HG03196 (cell line): ENCODE measurements around the gene FOXF2.

Source experiments
- ATAC-seq: cut with Tn5 transposase; IDR thresholded peaks from one replicate; pipeline ENCODE4 v1.9.1; 2021; ENCODE audit not compliant: unreplicated experiment

FOXF2 gene

GRCh38 chr6:1405221-1405620, 15.8 kb downstream of the FOXF2 start:
- no peak for ATAC-seq

DNA sequence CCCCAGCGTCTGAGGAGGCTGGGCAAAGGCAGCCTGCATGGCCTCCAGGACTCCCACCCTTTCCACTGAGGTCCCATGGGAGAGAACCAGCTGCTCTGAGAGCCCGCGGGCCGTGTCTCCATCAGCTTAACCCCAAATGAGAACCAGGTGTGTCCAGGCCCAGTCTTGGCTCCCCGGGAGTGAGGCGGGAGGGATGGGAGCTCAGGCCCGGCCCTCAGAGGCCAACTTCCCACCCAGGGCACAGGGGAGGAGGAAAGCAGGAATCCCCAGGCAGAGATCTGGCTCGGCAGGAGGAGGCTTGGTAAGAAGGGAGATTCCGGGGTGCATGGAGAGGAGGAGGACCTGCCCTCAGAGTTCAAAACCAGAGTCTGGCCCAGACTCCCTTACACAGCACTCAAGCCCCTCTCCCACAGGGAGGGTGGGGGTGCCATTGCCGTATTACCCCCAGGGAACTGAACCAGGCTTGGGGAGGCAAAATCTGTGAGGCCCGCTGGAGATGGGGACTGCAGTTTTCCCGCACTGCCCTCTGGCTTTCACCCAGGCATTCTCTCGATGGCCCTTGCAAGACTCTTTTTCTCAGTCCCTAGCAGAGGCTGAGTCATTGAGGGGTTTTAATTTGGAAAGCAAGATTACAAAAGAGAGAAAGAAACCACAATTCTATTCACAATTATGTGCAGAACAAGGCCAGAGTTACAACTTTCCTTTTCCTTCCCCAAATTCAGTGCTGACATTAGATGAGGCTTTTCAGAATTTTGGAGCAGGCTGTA, 17.1 kb downstream of the FOXF2 start:
- no peak for ATAC-seq

DNA sequence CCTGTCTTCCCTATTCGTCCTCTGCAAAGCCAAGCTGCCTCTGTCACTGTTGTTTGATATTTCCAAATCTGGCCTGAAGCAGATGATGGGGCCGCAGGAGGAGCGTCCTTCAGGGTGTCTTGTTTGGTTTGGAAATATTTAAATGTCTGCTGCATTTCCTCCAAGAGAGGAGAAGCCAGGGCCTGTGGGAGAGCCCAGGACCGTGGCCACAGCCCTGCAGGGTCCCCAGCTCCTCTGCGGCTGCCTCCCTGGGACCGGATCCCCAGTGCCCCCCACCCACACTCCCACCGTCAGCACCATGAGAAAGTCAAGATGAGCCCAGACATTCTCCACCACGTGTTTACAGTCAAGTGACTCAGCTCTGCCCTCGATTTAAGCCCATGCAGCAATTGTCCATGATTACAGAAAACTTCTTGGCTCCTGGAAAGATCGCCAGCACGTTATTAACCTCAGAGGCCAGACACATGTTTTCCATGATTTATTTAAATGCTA, 18.2 kb downstream of the FOXF2 start:
- no peak for ATAC-seq

DNA sequence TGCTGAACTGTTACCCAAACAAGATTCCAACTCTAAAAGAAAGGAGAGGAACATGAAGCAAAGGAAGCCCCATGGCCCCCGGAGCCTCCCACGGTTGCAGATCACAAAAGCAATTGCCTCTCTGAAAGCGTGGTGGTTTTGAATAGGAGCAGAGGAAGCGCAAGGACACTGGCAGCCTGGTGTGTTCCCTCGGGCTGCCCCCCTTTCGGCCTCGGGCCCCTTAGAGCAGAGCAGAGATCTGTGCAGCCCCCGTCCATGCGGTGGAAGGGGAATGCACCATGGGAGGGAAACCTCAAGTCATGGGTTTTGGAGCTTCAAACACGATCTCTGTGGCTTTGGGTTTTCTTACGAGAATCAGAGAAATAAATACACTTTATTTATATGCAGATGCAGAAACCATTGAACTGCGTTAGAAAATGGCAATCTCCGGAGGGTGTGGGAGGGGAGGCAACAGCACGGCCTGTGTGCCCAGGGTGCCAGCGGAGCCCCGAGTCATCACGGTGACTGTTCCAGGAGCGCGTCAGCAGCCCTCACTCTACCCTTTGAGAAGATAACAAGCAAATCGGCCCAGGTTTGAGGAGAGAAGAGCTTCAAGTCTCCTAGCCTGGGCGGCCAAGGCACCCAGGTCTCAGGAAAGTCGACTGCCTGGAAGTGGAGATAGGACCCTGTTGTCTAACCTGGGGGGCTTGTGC, 20.5 kb downstream of the FOXF2 start:
- no peak for ATAC-seq

- no peak for ATAC-seq
Observed at GRCh38 chr6:1412901-1413300, 23.5 kb downstream of the FOXF2 start.

GRCh38 chr6:1415416-1416063, 26.2 kb downstream of the FOXF2 start:
- ATAC-seq, result no peak

GRCh38 chr6:1416191-1416760, 26.9 kb downstream of the FOXF2 start:
- ATAC-seq, result no peak

GRCh38 chr6:1416820-1417219, 27.4 kb downstream of the FOXF2 start:
- no peak for ATAC-seq

- no peak for ATAC-seq
Observed at GRCh38 chr6:1417718-1418117, 28.3 kb downstream of the FOXF2 start.

DNA sequence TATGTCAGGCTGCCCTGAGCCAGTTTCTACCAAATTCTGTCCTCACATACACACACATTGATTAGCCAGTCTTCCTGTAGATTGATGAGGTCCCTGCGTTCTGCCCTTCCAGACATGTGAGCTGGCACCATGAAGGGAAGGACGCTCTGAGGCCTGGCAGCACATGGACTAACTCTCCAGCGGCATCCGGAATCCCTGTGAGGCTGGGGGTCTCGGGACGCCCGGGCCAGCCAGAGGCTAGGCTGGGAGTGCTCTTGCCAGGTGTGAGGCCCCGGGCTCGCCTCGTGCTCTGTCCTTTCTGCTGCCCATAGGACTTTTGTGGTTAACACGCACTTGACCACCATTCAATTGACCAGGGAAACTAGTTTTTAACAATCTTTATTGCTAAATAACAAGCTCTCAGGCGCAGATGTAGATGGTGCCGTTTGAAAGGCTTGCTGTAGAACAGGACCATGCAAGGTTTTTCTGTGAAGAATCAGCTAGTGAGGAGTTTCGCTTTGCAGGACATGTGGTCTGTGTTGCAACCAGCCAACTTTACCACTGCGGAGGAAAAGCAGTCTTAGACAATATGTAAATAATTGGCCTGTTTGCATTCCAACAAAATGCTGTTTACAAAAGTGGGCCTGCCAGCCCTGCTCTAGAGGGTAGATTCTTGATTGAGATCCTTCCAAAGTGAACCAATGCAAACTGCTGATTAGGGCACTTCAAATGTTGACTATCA, 29.3 kb downstream of the FOXF2 start:
- ATAC-seq, result no peak

GRCh38 chr6:1420382-1420781, 31.0 kb downstream of the FOXF2 start:
- ATAC-seq, result no peak

DNA sequence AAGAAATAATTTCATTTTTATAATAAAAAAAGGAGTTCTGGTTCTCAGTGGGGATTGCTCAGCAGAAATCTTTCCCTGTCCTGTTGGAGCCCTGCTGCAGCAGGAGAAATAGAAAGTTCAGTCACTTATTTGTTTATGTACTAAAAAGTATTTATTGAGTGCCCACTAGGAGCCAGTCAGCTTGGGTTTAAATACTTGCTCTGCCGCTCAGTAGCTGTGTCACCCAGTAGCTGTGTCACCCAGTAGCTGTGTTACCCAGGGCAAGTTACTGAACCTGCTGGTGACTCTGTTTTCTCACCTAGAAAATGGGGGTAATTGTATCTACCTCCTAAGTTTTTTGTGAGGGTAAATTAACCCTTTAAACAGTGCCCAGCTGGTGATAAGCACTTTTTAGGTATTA, 32.9 kb downstream of the FOXF2 start:
- no peak for ATAC-seq

DNA sequence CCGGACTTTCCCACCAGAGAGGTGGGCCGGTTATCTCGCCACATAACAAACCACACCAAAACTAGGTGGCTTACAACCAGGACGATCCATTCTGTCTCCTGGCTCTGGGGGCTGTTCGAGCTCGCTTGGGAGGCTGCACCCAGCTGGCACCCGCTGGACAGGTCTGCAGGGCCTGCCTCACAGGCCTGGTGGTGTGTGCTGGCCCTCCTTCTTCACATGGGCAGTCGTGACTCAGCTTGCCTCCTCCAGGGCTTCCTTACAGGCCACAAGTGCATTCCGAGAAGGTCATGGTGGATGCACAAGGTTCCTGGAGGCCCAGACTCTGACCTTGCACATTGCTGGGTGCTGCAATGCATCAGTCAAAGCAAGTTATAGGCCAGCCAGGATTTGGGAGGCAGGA, 34.2 kb downstream of the FOXF2 start:
- no peak for ATAC-seq

- ATAC-seq, result no peak
Observed at GRCh38 chr6:1424306-1424927, 35.0 kb downstream of the FOXF2 start.

GRCh38 chr6:1426416-1426815, 37.0 kb downstream of the FOXF2 start:
- ATAC-seq, result no peak

GRCh38 chr6:1435806-1436205, 46.4 kb downstream of the FOXF2 start:
- no peak for ATAC-seq

DNA sequence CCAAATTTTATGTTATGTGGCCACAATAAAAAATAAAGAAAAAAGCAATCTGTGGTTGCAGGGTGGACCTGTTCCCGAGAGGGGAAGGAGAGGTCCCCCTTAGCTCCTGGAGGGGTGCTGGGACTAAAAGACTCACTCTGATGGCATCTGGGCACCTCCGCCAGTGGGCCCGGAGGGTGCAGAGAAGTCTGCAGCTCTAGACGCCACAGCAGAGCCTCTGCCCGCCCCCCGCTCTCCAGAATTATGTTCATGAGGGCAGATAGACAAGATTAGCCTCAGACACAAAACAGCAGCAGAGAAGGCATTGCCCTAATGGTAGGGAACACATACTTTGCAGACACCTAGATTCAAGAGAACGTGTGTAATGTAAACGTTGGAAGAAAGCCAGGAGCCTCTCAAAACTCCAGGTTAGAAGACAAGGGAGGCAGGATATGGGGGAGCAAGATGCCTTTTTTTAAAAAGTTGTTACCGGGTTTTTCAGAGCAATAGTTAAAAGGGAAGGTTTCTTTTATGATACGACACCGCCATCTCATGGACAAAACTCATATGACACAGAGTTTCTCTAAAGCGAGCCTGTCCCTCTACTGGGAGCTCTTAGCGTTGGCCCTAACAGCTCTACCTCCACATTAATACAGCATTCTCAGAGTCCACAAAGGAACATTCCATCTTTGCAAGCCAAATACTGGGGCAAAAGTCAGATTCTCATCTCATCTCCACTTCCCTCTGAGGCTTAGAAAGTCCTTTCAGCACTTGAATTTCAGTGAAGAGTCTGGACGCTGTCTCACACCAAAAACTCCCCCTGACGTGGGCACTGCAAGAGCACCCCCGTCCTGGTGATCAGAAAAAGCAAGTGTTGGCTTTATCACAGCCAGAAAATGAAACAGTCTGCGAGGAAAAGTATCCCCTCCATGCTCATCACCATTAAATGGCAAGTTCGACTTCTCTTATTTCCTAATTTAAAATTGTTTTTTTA, 47.2 kb downstream of the FOXF2 start:
- no peak for ATAC-seq

GRCh38 chr6:1437553-1438406, 48.4 kb downstream of the FOXF2 start:
- ATAC-seq, result no peak
